Gastrocnemius medialis (tissue), 4 donors: ENCODE measurements around the gene MAS1L. TPM values are rescaled to one million over a fixed set of nuclear protein-coding genes. Genes with fewer than 3 reads are reported as not detected.

Experiments
- ATAC-seq, 2 donors: fragments of 150-250 bp; one replicate each; pipeline ENCODE4 v1.9.1; 2016
- DNase-seq, 2 donors: peaks; one replicate each; pipeline ENCODE4 v3.0.0-alpha.2; 2019
- H3K27ac ChIP-seq, 4 donors: fragments of 200-600 bp; sonication (generic); 1 replicate in 1 of 4; 2 replicates in 3 of 4; pipeline ENCODE4 v1.5.1; 2016 to 2018; ENCODE audit warnings: mild to moderate bottlenecking in 2 of 4, moderate library complexity in 1 of 4
- H3K27me3 ChIP-seq, 3 donors: fragments of 200-600 bp; sonication (generic) in 2 of 3; 1 replicate in 1 of 3; 2 replicates in 2 of 3; pipeline versions ENCODE4 v1.5.1 to v1.6.0; 2016 to 2019; ENCODE audit warnings: mild to moderate bottlenecking in 1 of 3, moderate library complexity in 1 of 3
- H3K36me3 ChIP-seq, 2 donors: fragments of 200-600 bp; sonication (generic) in 1 of 2; one replicate each; pipeline ENCODE4 v1.5.1; 2017 to 2018
- H3K4me1 ChIP-seq, 2 donors: fragments of 200-600 bp; sonication (generic) in 1 of 2; one replicate each; pipeline ENCODE4 v1.5.1; 2016 to 2017; ENCODE audit warnings: mild to moderate bottlenecking in 2 of 2
- H3K4me3 ChIP-seq, 4 donors: fragments of 200-600 bp; sonication (generic) in 3 of 4; 1 replicate in 1 of 4; 2 replicates in 3 of 4; pipeline ENCODE4 v1.5.1; 2016 to 2019; ENCODE audit warnings: mild to moderate bottlenecking in 2 of 4
- H3K9me3 ChIP-seq, 3 donors: fragments of 200-600 bp; sonication (generic) in 2 of 3; 1 replicate in 1 of 3; 2 replicates in 2 of 3; pipeline ENCODE4 v1.5.1; 2016 to 2019
- CTCF ChIP-seq, 5 experiments: fragments of 450-650 bp in 3 of 5; fragments of 200-600 bp in 2 of 5; sonication (generic) in 2 of 5; IDR thresholded peaks in 4 of 5; conservative IDR thresholded peaks in 1 of 5; 1 replicate in 4 of 5; 2 replicates in 1 of 5; pipeline ENCODE4 v1.5.1; 2016 to 2019; ENCODE audit warnings: antibody characterized with exemption in 5 of 5, mild to moderate bottlenecking in 3 of 5, moderate library complexity in 3 of 5
- POLR2A ChIP-seq, 2 donors: fragments of 450-650 bp; IDR thresholded peaks; one replicate each; pipeline ENCODE4 v1.6.1; 2017; ENCODE audit warnings: antibody characterized with exemption in 2 of 2, mild to moderate bottlenecking in 2 of 2, moderate library complexity in 2 of 2
- in situ Hi-C, 4 donors: fragments of 200-750 bp; cut with MboI; loops; one replicate each; pipeline versions ENCODE4 v1.15.0 to v1.8.0; 2017; ENCODE audit warnings: low sequenced_read_pairs in 4 of 4
- intact Hi-C: fragments of 100-400 bp; cut with DNase I; formaldehyde crosslinking; loops from one replicate; pipeline ENCODE4 v1.15.1; 2023; ENCODE audit warnings: low total_unique reads
- total RNA-seq, 4 donors: library from RNA; depleted of rRNA; stranded (reverse); fragments of >200 nt; gene quantifications; one replicate each; pipeline versions ENCODE4 v1.1.0 to v1.2.3, GENCODE V29; 2016

MAS1L gene
- total RNA-seq, 4 donors from 2014 or later = not detected

- H3K4me1 ChIP-seq = no peaks in the 10 kb centered on the region
- no peak overlapping the region for H3K4me3 ChIP-seq
- ATAC-seq (no peak), DNase-seq (no peak)
- no peaks in the 10 kb centered on the region for H3K27me3 ChIP-seq
- no peak for TF ChIP-seq POLR2A (IDR thresholded peaks at IDR 0.05)
- TF ChIP-seq CTCF (IDR thresholded peaks at IDR 0.05 in 4 of 5, conservative IDR thresholded peaks at IDR 0.05 in 1 of 5) = no peak
- intact Hi-C loops = no loop called here
- H3K36me3 ChIP-seq = no peaks in the 10 kb centered on the region
- no peaks in the 10 kb centered on the region for H3K9me3 ChIP-seq
- H3K27ac ChIP-seq = no peak overlapping the region
- in situ Hi-C loops = no loop called here
Observed at GRCh38 chr6:29509239-29509638, 21.5 kb upstream of the MAS1L start.

GRCh38 chr6:29507319-29507718, 19.6 kb upstream of the MAS1L start:
- in situ Hi-C loops = no loop called here
- ATAC-seq = no peak
- Histone ChIP-seq H3K27me3 (no peaks in the 10 kb centered on the region), H3K36me3 (no peaks in the 10 kb centered on the region), H3K9me3 (no peaks in the 10 kb centered on the region), H3K27ac (no peak overlapping the region), H3K4me3 (no peak overlapping the region), H3K4me1 (no peaks in the 10 kb centered on the region)
- no peak for DNase-seq
- TF ChIP-seq POLR2A (IDR thresholded peaks at IDR 0.05) (no peak), CTCF (IDR thresholded peaks at IDR 0.05 in 4 of 5, conservative IDR thresholded peaks at IDR 0.05 in 1 of 5) (no peak)
- intact Hi-C loops = no loop called here

- ATAC-seq (no peak), DNase-seq (no peak)
- intact Hi-C loops (no loop called here), in situ Hi-C loops (no loop called here)
- TF ChIP-seq CTCF (IDR thresholded peaks at IDR 0.05 in 4 of 5, conservative IDR thresholded peaks at IDR 0.05 in 1 of 5) (no peak), POLR2A (IDR thresholded peaks at IDR 0.05) (no peak)
- no peaks in the 10 kb centered on the region for H3K27me3 ChIP-seq
- H3K27ac ChIP-seq = no peak overlapping the region
- no peaks in the 10 kb centered on the region for H3K36me3 ChIP-seq
- H3K4me3 ChIP-seq = no peak overlapping the region
- no peaks in the 10 kb centered on the region for H3K9me3 ChIP-seq
- H3K4me1 ChIP-seq = no peaks in the 10 kb centered on the region
Observed at GRCh38 chr6:29506446-29507067, 18.8 kb upstream of the MAS1L start.

GRCh38 chr6:29505808-29506207, 18.1 kb upstream of the MAS1L start:
- H3K4me1 ChIP-seq = no peaks in the 10 kb centered on the region
- no peak overlapping the region for H3K4me3 ChIP-seq
- H3K27ac ChIP-seq = no peak overlapping the region
- no peaks in the 10 kb centered on the region for H3K27me3 ChIP-seq
- intact Hi-C loops = no loop called here
- ATAC-seq (no peak), DNase-seq (no peak)
- H3K36me3 ChIP-seq = no peaks in the 10 kb centered on the region
- in situ Hi-C loops = no loop called here
- H3K9me3 ChIP-seq = no peaks in the 10 kb centered on the region
- TF ChIP-seq POLR2A (IDR thresholded peaks at IDR 0.05) (no peak), CTCF (IDR thresholded peaks at IDR 0.05 in 4 of 5, conservative IDR thresholded peaks at IDR 0.05 in 1 of 5) (no peak)

- ATAC-seq = no peak
- H3K4me1 ChIP-seq = no peaks in the 10 kb centered on the region
Observed at GRCh38 chr6:29504961-29505360, 17.2 kb upstream of the MAS1L start.

More at GRCh38 chr6:29504961-29505360, 17.2 kb upstream of the MAS1L start:
- intact Hi-C loops = no loop called here
- no peaks in the 10 kb centered on the region for H3K27me3 ChIP-seq
- H3K9me3 ChIP-seq = no peaks in the 10 kb centered on the region
- TF ChIP-seq CTCF (IDR thresholded peaks at IDR 0.05 in 4 of 5, conservative IDR thresholded peaks at IDR 0.05 in 1 of 5) (no peak), POLR2A (IDR thresholded peaks at IDR 0.05) (no peak)
- no peaks in the 10 kb centered on the region for H3K36me3 ChIP-seq
- H3K27ac ChIP-seq = no peak overlapping the region
- in situ Hi-C loops = no loop called here
- H3K4me3 ChIP-seq = no peak overlapping the region
- DNase-seq = no peak
